Measurements from ENCODE around the gene GJB1. TPM values are rescaled to one million over a fixed set of nuclear protein-coding genes. Genes with fewer than 3 reads are reported as not detected.
A peak's percentile ranks its signal among the peaks of the same experiment; 100 is the strongest.

The GJB1 gene
- total RNA-seq, 1 donor from 2014 or later = 3.9 TPM

- DNase-seq (ENCODE audit: extremely low spot score, unreplicated experiment) = no peak
- Mint-ChIP-seq H3K4me1 (ENCODE audit: unreplicated experiment) (peaks cover 3% of the 10 kb centered on the region), H3K4me3 (peak overlapping the region; percentile 71), H3K9me3 (no peaks in the 10 kb centered on the region), H3K27ac (no peak overlapping the region), H3K36me3 (no peaks in the 10 kb centered on the region), H3K27me3 (no peaks in the 10 kb centered on the region)
- TF ChIP-seq, protein P1, sequence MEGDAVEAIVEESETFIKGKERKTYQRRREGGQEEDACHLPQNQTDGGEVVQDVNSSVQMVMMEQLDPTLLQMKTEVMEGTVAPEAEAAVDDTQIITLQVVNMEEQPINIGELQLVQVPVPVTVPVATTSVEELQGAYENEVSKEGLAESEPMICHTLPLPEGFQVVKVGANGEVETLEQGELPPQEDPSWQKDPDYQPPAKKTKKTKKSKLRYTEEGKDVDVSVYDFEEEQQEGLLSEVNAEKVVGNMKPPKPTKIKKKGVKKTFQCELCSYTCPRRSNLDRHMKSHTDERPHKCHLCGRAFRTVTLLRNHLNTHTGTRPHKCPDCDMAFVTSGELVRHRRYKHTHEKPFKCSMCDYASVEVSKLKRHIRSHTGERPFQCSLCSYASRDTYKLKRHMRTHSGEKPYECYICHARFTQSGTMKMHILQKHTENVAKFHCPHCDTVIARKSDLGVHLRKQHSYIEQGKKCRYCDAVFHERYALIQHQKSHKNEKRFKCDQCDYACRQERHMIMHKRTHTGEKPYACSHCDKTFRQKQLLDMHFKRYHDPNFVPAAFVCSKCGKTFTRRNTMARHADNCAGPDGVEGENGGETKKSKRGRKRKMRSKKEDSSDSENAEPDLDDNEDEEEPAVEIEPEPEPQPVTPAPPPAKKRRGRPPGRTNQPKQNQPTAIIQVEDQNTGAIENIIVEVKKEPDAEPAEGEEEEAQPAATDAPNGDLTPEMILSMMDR (conservative IDR thresholded peaks at IDR 0.05) = no peak
Measured at GRCh38 chrX:71215338-71215912, 7.6 kb upstream of the GJB1 start.

GRCh38 chrX:71216485-71216884 is 6.5 kb upstream of the GJB1 start:
- Mint-ChIP-seq H3K4me1 (ENCODE audit: unreplicated experiment) (no peaks in the 10 kb centered on the region), H3K27me3 (no peaks in the 10 kb centered on the region), H3K4me3 (no peak overlapping the region), H3K36me3 (no peaks in the 10 kb centered on the region), H3K27ac (no peak overlapping the region), H3K9me3 (no peaks in the 10 kb centered on the region)
- no peak for DNase-seq (ENCODE audit: extremely low spot score, unreplicated experiment)
- TF ChIP-seq, protein P1 (conservative IDR thresholded peaks at IDR 0.05) = no peak

GRCh38 chrX:71217298-71217697 is 5.7 kb upstream of the GJB1 start:
- Mint-ChIP-seq H3K36me3 (no peaks in the 10 kb centered on the region), H3K4me3 (no peak overlapping the region), H3K9me3 (no peaks in the 10 kb centered on the region), H3K4me1 (ENCODE audit: unreplicated experiment) (no peaks in the 10 kb centered on the region), H3K27me3 (no peaks in the 10 kb centered on the region), H3K27ac (no peak overlapping the region)
- TF ChIP-seq, protein P1 (conservative IDR thresholded peaks at IDR 0.05) = no peak
- no peak for DNase-seq (ENCODE audit: extremely low spot score, unreplicated experiment)

- no peak overlapping the region for H3K4me3 Mint-ChIP-seq
- no peak for DNase-seq (ENCODE audit: extremely low spot score, unreplicated experiment)
- no peaks in the 10 kb centered on the region for H3K9me3 Mint-ChIP-seq
- peaks cover 10% of the 10 kb centered on the region for H3K4me1 Mint-ChIP-seq (ENCODE audit: unreplicated experiment)
- no peak overlapping the region for H3K27ac Mint-ChIP-seq
- TF ChIP-seq, protein P1 (conservative IDR thresholded peaks at IDR 0.05) = no peak
- H3K36me3 Mint-ChIP-seq = no peaks in the 10 kb centered on the region
- no peaks in the 10 kb centered on the region for H3K27me3 Mint-ChIP-seq
Measured at GRCh38 chrX:71221145-71221544, 1.9 kb upstream of the GJB1 start.

GRCh38 chrX:71224098-71224708 is 1.2 kb downstream of the GJB1 start:
- H3K9me3 Mint-ChIP-seq = no peaks in the 10 kb centered on the region
- no peak for DNase-seq (ENCODE audit: extremely low spot score, unreplicated experiment)
- no peak overlapping the region for H3K4me3 Mint-ChIP-seq
- no peaks in the 10 kb centered on the region for H3K36me3 Mint-ChIP-seq
- no peak overlapping the region for H3K27ac Mint-ChIP-seq
- H3K4me1 Mint-ChIP-seq (ENCODE audit: unreplicated experiment) = peaks cover 10% of the 10 kb centered on the region
- H3K27me3 Mint-ChIP-seq = no peaks in the 10 kb centered on the region
- TF ChIP-seq, protein P1 (conservative IDR thresholded peaks at IDR 0.05) = no peak
